Measurements from ENCODE around the gene SEMA4B. TPM values are rescaled to one million over a fixed set of nuclear protein-coding genes. Genes with fewer than 3 reads are reported as not detected.

The SEMA4B gene
- total RNA-seq, 1 experiment from 2014 or later: 73.0 TPM

- no peaks in the 10 kb centered on the region for H3K9me3 Mint-ChIP-seq (ENCODE audit: low read depth, unreplicated experiment)
- peaks cover 19% of the 10 kb centered on the region for H3K4me1 Mint-ChIP-seq (ENCODE audit: low read depth, unreplicated experiment)
- no peak for DNase-seq
- no peaks in the 10 kb centered on the region for H3K27me3 Mint-ChIP-seq (ENCODE audit: unreplicated experiment)
- BruUV-seq (replicated peaks): TSS peak; percentile 69
- H3K4me3 Mint-ChIP-seq (ENCODE audit: low read depth, unreplicated experiment): no peak overlapping the region
- intact Hi-C loops (cut with micrococcal nuclease; ENCODE audit: unreplicated experiment): no loop called here
- no peak for TF ChIP-seq CTCF (IDR thresholded peaks at IDR 0.05; ENCODE audit: unreplicated experiment)
- H3K36me3 Mint-ChIP-seq (ENCODE audit: insufficient read depth, unreplicated experiment): peaks cover 80% of the 10 kb centered on the region
- CTCF ChIA-PET: no interaction called here
- peak overlapping the region; percentile 78 for H3K27ac Mint-ChIP-seq (ENCODE audit: unreplicated experiment)
Observed at GRCh38 chr15:90228960-90229359, 27.8 kb downstream of the SEMA4B start.

- H3K4me1 Mint-ChIP-seq (ENCODE audit: low read depth, unreplicated experiment): peaks cover 27% of the 10 kb centered on the region
- DNase-seq: peak; percentile 40
- H3K36me3 Mint-ChIP-seq (ENCODE audit: insufficient read depth, unreplicated experiment): peaks cover 80% of the 10 kb centered on the region
- TF ChIP-seq CTCF (IDR thresholded peaks at IDR 0.05; ENCODE audit: unreplicated experiment): no peak
- BruUV-seq (replicated peaks): no TSS peak
- no peaks in the 10 kb centered on the region for H3K9me3 Mint-ChIP-seq (ENCODE audit: low read depth, unreplicated experiment)
- H3K27me3 Mint-ChIP-seq (ENCODE audit: unreplicated experiment): no peaks in the 10 kb centered on the region
- intact Hi-C loops (cut with micrococcal nuclease; ENCODE audit: unreplicated experiment): no loop called here
- CTCF ChIA-PET: interaction anchor here (2.1 kb wide), 1 partner anchor 87 kb away, joined by 8 read pairs; no protein-coding TSS in a partner anchor
- H3K27ac Mint-ChIP-seq (ENCODE audit: unreplicated experiment): peak overlapping the region; percentile 78
- peak overlapping the region; percentile 13 for H3K4me3 Mint-ChIP-seq (ENCODE audit: low read depth, unreplicated experiment)
Observed at GRCh38 chr15:90230071-90230494, 29.0 kb downstream of the SEMA4B start.

- Mint-ChIP-seq H3K27ac (ENCODE audit: unreplicated experiment) (no peak overlapping the region), H3K36me3 (ENCODE audit: insufficient read depth, unreplicated experiment) (peaks cover 80% of the 10 kb centered on the region), H3K4me3 (ENCODE audit: low read depth, unreplicated experiment) (peak overlapping the region; percentile 13), H3K9me3 (ENCODE audit: low read depth, unreplicated experiment) (no peaks in the 10 kb centered on the region), H3K27me3 (ENCODE audit: unreplicated experiment) (no peaks in the 10 kb centered on the region), H3K4me1 (ENCODE audit: low read depth, unreplicated experiment) (peaks cover 30% of the 10 kb centered on the region)
- CTCF ChIA-PET: interaction anchor here (0.5 to 2.1 kb wide), 2 partner anchors 86 to 87 kb away, joined by 7 to 8 read pairs; no protein-coding TSS in a partner anchor
- no peak for TF ChIP-seq CTCF (IDR thresholded peaks at IDR 0.05; ENCODE audit: unreplicated experiment)
- BruUV-seq (replicated peaks): no TSS peak
- intact Hi-C loops (cut with micrococcal nuclease; ENCODE audit: unreplicated experiment): no loop called here
- no peak for DNase-seq
Observed at GRCh38 chr15:90230610-90231009, 29.5 kb downstream of the SEMA4B start.

- intact Hi-C loops (cut with micrococcal nuclease; ENCODE audit: unreplicated experiment): loop anchor here (2.0 kb wide), 1 partner anchor 33 kb away; the partner anchor contains the start of gene NGRN
Observed at GRCh38 chr15:90231028-90232017, 30.2 kb downstream of the SEMA4B start.

More at GRCh38 chr15:90231028-90232017, 30.2 kb downstream of the SEMA4B start:
- CTCF ChIA-PET: interaction anchor here (0.5 to 3.4 kb wide), 3 partner anchors 10 to 88 kb away, joined by 7 to 28 read pairs (median 8); no protein-coding TSS in a partner anchor
- Mint-ChIP-seq H3K27ac (ENCODE audit: unreplicated experiment) (no peak overlapping the region), H3K4me1 (ENCODE audit: low read depth, unreplicated experiment) (peaks cover 30% of the 10 kb centered on the region), H3K9me3 (ENCODE audit: low read depth, unreplicated experiment) (no peaks in the 10 kb centered on the region), H3K4me3 (ENCODE audit: low read depth, unreplicated experiment) (peak overlapping the region; percentile 77), H3K36me3 (ENCODE audit: insufficient read depth, unreplicated experiment) (peaks cover 86% of the 10 kb centered on the region), H3K27me3 (ENCODE audit: unreplicated experiment) (no peaks in the 10 kb centered on the region)
- TF ChIP-seq CTCF (IDR thresholded peaks at IDR 0.05; ENCODE audit: unreplicated experiment): no peak
- BruUV-seq (replicated peaks): no TSS peak
- no peak for DNase-seq
